CD4-positive, alpha-beta T cell treated with Interleukin-4 for 1 hour (primary cell): ENCODE results near the gene MICALL2.

Experiments
- DNase-seq, 2 donors: peaks; one replicate each; pipeline ENCODE4 v3.0.0-alpha.2; 2020 to 2022

MICALL2 gene

GRCh38 chr7:1458683-1459511 is at the start of gene MICALL2:
MICALL2 (minus strand) TSS chr7:1459470; CDS start chr7:1459326, 144 bp downstream.
- peak in 1 of 2 donors; percentile 36 for DNase-seq

GRCh38 chr7:1508277-1508758 is 49.0 kb upstream of the MICALL2 start:
- DNase-seq = no peak

GRCh38 chr7:1505731-1506550 is 46.7 kb upstream of the MICALL2 start:
- DNase-seq = no peak

- peak; percentile 89 to 91 for DNase-seq
Observed at GRCh38 chr7:1503816-1504775, 44.8 kb upstream of the MICALL2 start, which contains the start of gene INTS1. INTS1 (minus strand) TSS chr7:1504389; CDS start chr7:1503960, 429 bp downstream.

- DNase-seq = no peak
Observed at GRCh38 chr7:1503390-1503789, 44.1 kb upstream of the MICALL2 start.

- DNase-seq = no peak
Observed at GRCh38 chr7:1502845-1503244, 43.6 kb upstream of the MICALL2 start.

- DNase-seq = no peak
Observed at GRCh38 chr7:1501487-1502270, 42.4 kb upstream of the MICALL2 start.

- no peak for DNase-seq
Observed at GRCh38 chr7:1500064-1500807, 41.0 kb upstream of the MICALL2 start.

- no peak for DNase-seq
Observed at GRCh38 chr7:1499367-1500029, 40.2 kb upstream of the MICALL2 start.

- no peak for DNase-seq
Observed at GRCh38 chr7:1498370-1499305, 39.4 kb upstream of the MICALL2 start.

- DNase-seq = no peak
Observed at GRCh38 chr7:1497293-1497927, 38.1 kb upstream of the MICALL2 start.

- no peak for DNase-seq
Observed at GRCh38 chr7:1496531-1497292, 37.4 kb upstream of the MICALL2 start.

- no peak for DNase-seq
Observed at GRCh38 chr7:1495564-1496242, 36.4 kb upstream of the MICALL2 start.

- no peak for DNase-seq
Observed at GRCh38 chr7:1494866-1495563, 35.7 kb upstream of the MICALL2 start.

GRCh38 chr7:1494447-1494846 is 35.2 kb upstream of the MICALL2 start:
- no peak for DNase-seq

GRCh38 chr7:1493571-1493970 is 34.3 kb upstream of the MICALL2 start:
- no peak for DNase-seq

- no peak for DNase-seq
Observed at GRCh38 chr7:1493129-1493528, 33.9 kb upstream of the MICALL2 start.
